Stimulated activated naive CD8-positive, alpha-beta T cell treated with anti-CD3 and anti-CD28 coated beads, Interleukin-15, Interleukin-2, amounts not matched to agents 100 ng/mL and 50 ng/mL, for 24 hours (primary cell): Measurements from ENCODE around the gene C16orf46.

Experiments
- H3K27ac Mint-ChIP-seq: one replicate; pipeline ENCODE4 v1.8.0; 2021; ENCODE audit warnings: mild to moderate bottlenecking, mixed read lengths
- H3K27me3 Mint-ChIP-seq: one replicate; pipeline ENCODE4 v1.8.0; 2021; ENCODE audit warnings: mixed read lengths
- H3K36me3 Mint-ChIP-seq: one replicate; pipeline ENCODE4 v1.8.0; 2021; ENCODE audit warnings: low read depth, mixed read lengths
- H3K4me1 Mint-ChIP-seq: one replicate; pipeline ENCODE4 v1.8.0; 2021; ENCODE audit warnings: low read depth, mixed read lengths
- H3K4me3 Mint-ChIP-seq: one replicate; pipeline ENCODE4 v1.8.0; 2021; ENCODE audit warnings: mild to moderate bottlenecking, mixed read lengths
- H3K9me3 Mint-ChIP-seq: one replicate; pipeline ENCODE4 v1.8.0; 2021; ENCODE audit warnings: mixed read lengths

Gene C16orf46

GRCh38 chr16:81060576-81061306 lies 16.3 kb downstream of the C16orf46 start:
- H3K36me3 Mint-ChIP-seq, result no peaks in the 10 kb centered on the region
- H3K9me3 Mint-ChIP-seq, result no peaks in the 10 kb centered on the region
- no peaks in the 10 kb centered on the region for H3K4me1 Mint-ChIP-seq
- H3K27me3 Mint-ChIP-seq, result no peaks in the 10 kb centered on the region
- H3K4me3 Mint-ChIP-seq, result no peak overlapping the region
- no peak overlapping the region for H3K27ac Mint-ChIP-seq

GRCh38 chr16:81053761-81054160 lies 23.3 kb downstream of the C16orf46 start:
- Mint-ChIP-seq H3K4me3 (no peak overlapping the region), H3K27me3 (no peaks in the 10 kb centered on the region), H3K36me3 (peaks cover 5% of the 10 kb centered on the region), H3K4me1 (no peaks in the 10 kb centered on the region), H3K27ac (no peak overlapping the region), H3K9me3 (peaks cover 20% of the 10 kb centered on the region)

- H3K27ac Mint-ChIP-seq, result peak overlapping the region; percentile 45
These were observed 34.2 kb downstream of the C16orf46 start for GRCh38 chr16:81042821-81043220.

GRCh38 chr16:81041696-81042095 lies 35.3 kb downstream of the C16orf46 start:
- no peak overlapping the region for H3K4me3 Mint-ChIP-seq
- peaks cover 45% of the 10 kb centered on the region for H3K36me3 Mint-ChIP-seq
- H3K27ac Mint-ChIP-seq, result no peak overlapping the region
- no peaks in the 10 kb centered on the region for H3K9me3 Mint-ChIP-seq
- H3K27me3 Mint-ChIP-seq, result no peaks in the 10 kb centered on the region
- peaks cover 17% of the 10 kb centered on the region for H3K4me1 Mint-ChIP-seq

More at GRCh38 chr16:81042821-81043220, 34.2 kb downstream of the C16orf46 start:
- H3K27me3 Mint-ChIP-seq, result no peaks in the 10 kb centered on the region
- peaks cover 45% of the 10 kb centered on the region for H3K36me3 Mint-ChIP-seq
- no peak overlapping the region for H3K4me3 Mint-ChIP-seq
- no peaks in the 10 kb centered on the region for H3K9me3 Mint-ChIP-seq
- peaks cover 6% of the 10 kb centered on the region for H3K4me1 Mint-ChIP-seq

- Mint-ChIP-seq H3K27ac (peak overlapping the region; percentile 7), H3K36me3 (peaks cover 45% of the 10 kb centered on the region), H3K4me3 (no peak overlapping the region), H3K4me1 (peaks cover 21% of the 10 kb centered on the region), H3K27me3 (no peaks in the 10 kb centered on the region), H3K9me3 (no peaks in the 10 kb centered on the region)
These were observed 36.2 kb downstream of the C16orf46 start for GRCh38 chr16:81040842-81041241.

GRCh38 chr16:81040131-81040530 lies 36.9 kb downstream of the C16orf46 start:
- Mint-ChIP-seq H3K4me3 (no peak overlapping the region), H3K36me3 (peaks cover 41% of the 10 kb centered on the region), H3K27me3 (no peaks in the 10 kb centered on the region), H3K9me3 (no peaks in the 10 kb centered on the region), H3K4me1 (peaks cover 23% of the 10 kb centered on the region), H3K27ac (no peak overlapping the region)

- Mint-ChIP-seq H3K36me3 (peaks cover 22% of the 10 kb centered on the region), H3K9me3 (no peaks in the 10 kb centered on the region), H3K27me3 (no peaks in the 10 kb centered on the region), H3K27ac (peak overlapping the region; percentile 29), H3K4me3 (peak overlapping the region; percentile 88), H3K4me1 (peaks cover 23% of the 10 kb centered on the region)
These were observed 40.2 kb downstream of the C16orf46 start for GRCh38 chr16:81036751-81037350.

GRCh38 chr16:81035975-81036750 lies 40.9 kb downstream of the C16orf46 start:
- H3K9me3 Mint-ChIP-seq, result no peaks in the 10 kb centered on the region
- H3K4me3 Mint-ChIP-seq, result peak overlapping the region; percentile 88
- H3K4me1 Mint-ChIP-seq, result peaks cover 23% of the 10 kb centered on the region
- H3K27ac Mint-ChIP-seq, result peak overlapping the region; percentile 29
- H3K27me3 Mint-ChIP-seq, result no peaks in the 10 kb centered on the region
- H3K36me3 Mint-ChIP-seq, result peaks cover 21% of the 10 kb centered on the region

GRCh38 chr16:81035398-81035974 lies 41.6 kb downstream of the C16orf46 start, which contains the start of gene ATMIN:
ATMIN (plus strand) TSS chr16:81035842; CDS start chr16:81035871, 29 bp downstream.
- peak within 1 kb of the TSS; percentile 29 for H3K27ac Mint-ChIP-seq
- peaks cover 19% of the 10 kb centered on the region for H3K36me3 Mint-ChIP-seq
- H3K27me3 Mint-ChIP-seq, result no peaks in the 10 kb centered on the region
- no peaks in the 10 kb centered on the region for H3K9me3 Mint-ChIP-seq
- peaks cover 23% of the 10 kb centered on the region for H3K4me1 Mint-ChIP-seq
- peak within 1 kb of the TSS; percentile 88 for H3K4me3 Mint-ChIP-seq

- Mint-ChIP-seq H3K4me3 (no peak overlapping the region), H3K27ac (no peak overlapping the region), H3K27me3 (no peaks in the 10 kb centered on the region), H3K9me3 (no peaks in the 10 kb centered on the region), H3K4me1 (peaks cover 8% of the 10 kb centered on the region), H3K36me3 (peaks cover 62% of the 10 kb centered on the region)
These were observed 47.0 kb downstream of the C16orf46 start for GRCh38 chr16:81029930-81030604.

GRCh38 chr16:81026429-81026828 lies 50.6 kb downstream of the C16orf46 start:
- H3K36me3 Mint-ChIP-seq, result peaks cover 72% of the 10 kb centered on the region
- H3K4me1 Mint-ChIP-seq, result peaks cover 8% of the 10 kb centered on the region
- no peaks in the 10 kb centered on the region for H3K27me3 Mint-ChIP-seq
- no peak overlapping the region for H3K27ac Mint-ChIP-seq
- no peaks in the 10 kb centered on the region for H3K9me3 Mint-ChIP-seq
- no peak overlapping the region for H3K4me3 Mint-ChIP-seq

GRCh38 chr16:81018496-81018895 lies 58.5 kb downstream of the C16orf46 start:
- Mint-ChIP-seq H3K27me3 (no peaks in the 10 kb centered on the region), H3K36me3 (peaks cover 85% of the 10 kb centered on the region), H3K4me1 (no peaks in the 10 kb centered on the region), H3K4me3 (no peak overlapping the region), H3K9me3 (no peaks in the 10 kb centered on the region), H3K27ac (no peak overlapping the region)

GRCh38 chr16:81014672-81015071 lies 62.4 kb downstream of the C16orf46 start:
- H3K4me3 Mint-ChIP-seq, result no peak overlapping the region
- no peak overlapping the region for H3K27ac Mint-ChIP-seq

GRCh38 chr16:81012974-81013373 lies 64.1 kb downstream of the C16orf46 start:
- no peak overlapping the region for H3K27ac Mint-ChIP-seq
- H3K4me3 Mint-ChIP-seq, result no peak overlapping the region
- H3K4me1 Mint-ChIP-seq, result peaks cover 16% of the 10 kb centered on the region
- H3K27me3 Mint-ChIP-seq, result no peaks in the 10 kb centered on the region
- H3K36me3 Mint-ChIP-seq, result peaks cover 71% of the 10 kb centered on the region
- no peaks in the 10 kb centered on the region for H3K9me3 Mint-ChIP-seq

More at GRCh38 chr16:81014672-81015071, 62.4 kb downstream of the C16orf46 start:
- Mint-ChIP-seq H3K4me1 (no peaks in the 10 kb centered on the region), H3K9me3 (no peaks in the 10 kb centered on the region), H3K36me3 (peaks cover 77% of the 10 kb centered on the region), H3K27me3 (no peaks in the 10 kb centered on the region)
